Measurements from ENCODE around the gene LIPG.

The LIPG gene

DNA sequence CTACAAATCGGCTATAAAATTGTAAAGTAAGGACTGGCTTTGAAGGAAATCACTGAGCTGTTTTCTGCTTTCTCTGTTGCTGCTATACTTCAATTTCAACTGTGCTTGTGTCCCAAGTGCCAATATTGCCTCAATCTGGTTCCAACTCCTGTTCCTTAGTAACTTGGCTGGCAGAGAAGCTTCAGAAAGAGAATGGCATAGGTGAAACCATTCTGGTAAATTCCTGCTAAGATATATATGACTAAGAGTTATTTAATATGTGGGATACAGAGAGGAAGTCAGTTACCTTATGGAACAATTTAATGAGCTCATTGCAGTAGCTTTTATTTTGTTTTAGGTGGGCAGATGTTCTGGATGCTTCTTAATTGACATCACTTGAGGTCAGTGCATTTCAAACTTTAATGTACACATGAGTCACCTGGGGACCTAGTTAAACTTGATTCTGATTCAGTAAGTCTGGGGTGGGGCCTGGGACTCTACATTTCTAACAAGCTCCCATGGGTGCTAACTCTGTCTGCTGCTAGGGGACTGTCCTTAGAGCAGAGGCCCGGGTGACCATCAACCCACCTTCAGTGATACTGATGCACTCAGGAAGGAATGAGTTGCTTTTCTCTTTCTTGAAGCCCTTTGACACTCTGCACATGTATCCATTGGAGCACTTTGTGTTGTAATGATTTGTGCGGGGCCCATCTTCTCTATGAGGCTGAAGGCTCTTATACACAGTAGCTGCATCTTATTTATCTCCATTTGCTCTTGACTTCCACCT lies 47.6 kb downstream of the LIPG start:
- no peaks in the 10 kb centered on the region for H3K36me3 ChIP-seq (ENCODE audit: low read length)
- H3K27me3 ChIP-seq (ENCODE audit: low read length), result 0 out of 2 replicates have a peak, but pooled peaks cover 5% of the 10 kb centered on the region
- no peaks in the 10 kb centered on the region for H3K79me2 ChIP-seq (ENCODE audit: insufficient read depth, low read length)
- H3F3A ChIP-seq (ENCODE audit: insufficient read depth), result no peaks in the 10 kb centered on the region
- H4K20me1 ChIP-seq (ENCODE audit: low read depth, low read length), result no peaks in the 10 kb centered on the region
- no peak overlapping the region for H3K9ac ChIP-seq (ENCODE audit: low read length)
- TF ChIP-seq CTCF (IDR thresholded peaks at IDR 0.05; ENCODE audit: insufficient read depth, low read length, poor library complexity, severe bottlenecking) (no peak), EZH2phosphoT487 (conservative IDR thresholded peaks at IDR 0.05; ENCODE audit: low read length) (no peak)
- peaks cover 7% of the 10 kb centered on the region; the same call in 1 of the 2 replicates for H3K9me3 ChIP-seq (ENCODE audit: insufficient read depth, low read length)
- no peaks in the 10 kb centered on the region for H3K9me2 ChIP-seq (replicated peaks; ENCODE audit: insufficient read depth, low read length)
- no peak overlapping the region for H3K4me3 ChIP-seq (ENCODE audit: insufficient read depth, low read length, poor library complexity, severe bottlenecking)
- no peak overlapping the region for H2AFZ ChIP-seq (ENCODE audit: low read depth, low read length, severe bottlenecking)
- H3K4me2 ChIP-seq (ENCODE audit: low read depth, low read length, poor library complexity, severe bottlenecking), result no peak overlapping the region
- no peak overlapping the region for H3K27ac ChIP-seq (ENCODE audit: low read depth, low read length)

GRCh38 chr18:49610022-49610445 lies 48.2 kb downstream of the LIPG start:
- Histone ChIP-seq H2AFZ (ENCODE audit: low read depth, low read length, severe bottlenecking) (no peak overlapping the region), H3K36me3 (ENCODE audit: low read length) (no peaks in the 10 kb centered on the region), H3F3A (ENCODE audit: insufficient read depth) (no peaks in the 10 kb centered on the region), H3K79me2 (ENCODE audit: insufficient read depth, low read length) (no peaks in the 10 kb centered on the region), H4K20me1 (ENCODE audit: low read depth, low read length) (no peaks in the 10 kb centered on the region), H3K9ac (ENCODE audit: low read length) (no peak overlapping the region), H3K9me2 (replicated peaks; ENCODE audit: insufficient read depth, low read length) (no peaks in the 10 kb centered on the region), H3K4me2 (ENCODE audit: low read depth, low read length, poor library complexity, severe bottlenecking) (no peak overlapping the region), H3K4me3 (ENCODE audit: insufficient read depth, low read length, poor library complexity, severe bottlenecking) (no peak overlapping the region), H3K27me3 (ENCODE audit: low read length) (0 out of 2 replicates have a peak, but pooled peaks cover 5% of the 10 kb centered on the region), H3K9me3 (ENCODE audit: insufficient read depth, low read length) (peaks cover 7% of the 10 kb centered on the region; the same call in 1 of the 2 replicates), H3K27ac (ENCODE audit: low read depth, low read length) (no peak overlapping the region)
- TF ChIP-seq CTCF (IDR thresholded peaks at IDR 0.05; ENCODE audit: insufficient read depth, low read length, poor library complexity, severe bottlenecking), result no peak
- no peak for TF ChIP-seq EZH2phosphoT487 (conservative IDR thresholded peaks at IDR 0.05; ENCODE audit: low read length)

GRCh38 chr18:49611316-49611715 lies 49.5 kb downstream of the LIPG start:
- Histone ChIP-seq H3K4me3 (ENCODE audit: insufficient read depth, low read length, poor library complexity, severe bottlenecking) (no peak overlapping the region), H3F3A (ENCODE audit: insufficient read depth) (no peaks in the 10 kb centered on the region), H3K9ac (ENCODE audit: low read length) (no peak overlapping the region), H3K36me3 (ENCODE audit: low read length) (no peaks in the 10 kb centered on the region), H3K79me2 (ENCODE audit: insufficient read depth, low read length) (no peaks in the 10 kb centered on the region), H3K27me3 (ENCODE audit: low read length) (no peaks in the 10 kb centered on the region), H2AFZ (ENCODE audit: low read depth, low read length, severe bottlenecking) (no peak overlapping the region), H3K27ac (ENCODE audit: low read depth, low read length) (no peak overlapping the region), H3K9me3 (ENCODE audit: insufficient read depth, low read length) (no peaks in the 10 kb centered on the region), H3K4me2 (ENCODE audit: low read depth, low read length, poor library complexity, severe bottlenecking) (no peak overlapping the region), H4K20me1 (ENCODE audit: low read depth, low read length) (no peaks in the 10 kb centered on the region), H3K9me2 (replicated peaks; ENCODE audit: insufficient read depth, low read length) (no peaks in the 10 kb centered on the region)
- TF ChIP-seq CTCF (IDR thresholded peaks at IDR 0.05; ENCODE audit: insufficient read depth, low read length, poor library complexity, severe bottlenecking) (no peak), EZH2phosphoT487 (conservative IDR thresholded peaks at IDR 0.05; ENCODE audit: low read length) (no peak)
